MM.1S (cell line): ENCODE data around the gene ADARB2.

Experiments used
- DNase-seq: peaks from one replicate; pipeline ENCODE4 v3.0.0-alpha.2; 2015
- H2AFZ ChIP-seq: fragments of 300-600 bp; sonication (generic); 2 replicates; pipeline ENCODE4 v1.6.0; 2016; ENCODE audit warnings: antibody characterized with exemption, low read length
- H3F3A ChIP-seq: fragments of 300-600 bp; sonication (generic); 2 replicates; pipeline ENCODE4 v1.6.1; 2016; ENCODE audit warnings: mild to moderate bottlenecking, antibody characterized with exemption, low read length, moderate library complexity, mixed read lengths; ENCODE audit not compliant: insufficient read depth
- H3K27ac ChIP-seq: fragments of 300-600 bp; sonication (generic); 2 replicates; pipeline ENCODE4 v1.5.1; 2016; ENCODE audit warnings: mild to moderate bottlenecking, low read length
- H3K27me3 ChIP-seq: fragments of 300-600 bp; sonication (generic); replicated peaks from 2 replicates; pipeline ENCODE4 v1.6.0; 2016; ENCODE audit warnings: low read length; ENCODE audit not compliant: insufficient read depth
- H3K36me3 ChIP-seq: fragments of 300-600 bp; sonication (generic); replicated peaks from 2 replicates; pipeline ENCODE4 v1.6.1; 2016; ENCODE audit warnings: mild to moderate bottlenecking, low read length, mixed read lengths; ENCODE audit not compliant: insufficient read depth
- H3K4me1 ChIP-seq: fragments of 300-600 bp; sonication (generic); 2 replicates; pipeline ENCODE4 v1.6.1; 2016; ENCODE audit warnings: low read length, mixed read lengths
- H3K4me2 ChIP-seq: fragments of 300-600 bp; sonication (generic); 2 replicates; pipeline ENCODE4 v1.6.0; 2016; ENCODE audit warnings: low read depth, low read length
- H3K4me3 ChIP-seq: fragments of 300-600 bp; sonication (generic); 2 replicates; pipeline ENCODE4 v1.5.1; 2016; ENCODE audit warnings: low read length, mixed read lengths
- H3K79me2 ChIP-seq: fragments of 300-600 bp; sonication (generic); 2 replicates; pipeline ENCODE4 v1.6.1; 2016; ENCODE audit warnings: mixed run types, low read length, mixed read lengths
- H3K9ac ChIP-seq: fragments of 300-600 bp; sonication (generic); 2 replicates; pipeline ENCODE4 v1.6.1; 2016; ENCODE audit warnings: low read length, mixed read lengths
- H3K9me2 ChIP-seq: fragments of 300-600 bp; sonication (generic); replicated peaks from 2 replicates; pipeline ENCODE4 v1.6.1; 2016; ENCODE audit warnings: mild to moderate bottlenecking, low read length, mixed read lengths; ENCODE audit not compliant: insufficient read depth
- H3K9me3 ChIP-seq: fragments of 300-600 bp; sonication (generic); replicated peaks from 2 replicates; pipeline ENCODE4 v1.6.1; 2016; ENCODE audit warnings: mild to moderate bottlenecking, low read length, mixed read lengths; ENCODE audit not compliant: insufficient read depth
- H4K20me1 ChIP-seq: fragments of 300-600 bp; sonication (generic); 2 replicates; pipeline ENCODE4 v1.6.1; 2016; ENCODE audit warnings: mild to moderate bottlenecking, low read length, moderate library complexity, mixed read lengths; ENCODE audit not compliant: insufficient read depth
- EZH2 ChIP-seq: fragments of 300-600 bp; sonication (generic); optimal IDR thresholded peaks from 2 replicates; pipeline ENCODE3; 2017; ENCODE audit warnings: low read depth, mild to moderate bottlenecking, antibody characterized with exemption, low read length, mixed read lengths
- EZH2phosphoT487 ChIP-seq: fragments of 300-600 bp; sonication (generic); IDR thresholded peaks from 2 replicates; pipeline ENCODE4 v1.6.1; 2018; ENCODE audit warnings: antibody characterized with exemption, low read length
- TF ChIP-seq, protein P1 (sequence below): fragments of 300-600 bp; sonication (generic); IDR thresholded peaks from 2 replicates; pipeline ENCODE4 v1.5.1; 2016; ENCODE audit warnings: antibody characterized with exemption, low read length, mixed read lengths

Gene ADARB2

DNA sequence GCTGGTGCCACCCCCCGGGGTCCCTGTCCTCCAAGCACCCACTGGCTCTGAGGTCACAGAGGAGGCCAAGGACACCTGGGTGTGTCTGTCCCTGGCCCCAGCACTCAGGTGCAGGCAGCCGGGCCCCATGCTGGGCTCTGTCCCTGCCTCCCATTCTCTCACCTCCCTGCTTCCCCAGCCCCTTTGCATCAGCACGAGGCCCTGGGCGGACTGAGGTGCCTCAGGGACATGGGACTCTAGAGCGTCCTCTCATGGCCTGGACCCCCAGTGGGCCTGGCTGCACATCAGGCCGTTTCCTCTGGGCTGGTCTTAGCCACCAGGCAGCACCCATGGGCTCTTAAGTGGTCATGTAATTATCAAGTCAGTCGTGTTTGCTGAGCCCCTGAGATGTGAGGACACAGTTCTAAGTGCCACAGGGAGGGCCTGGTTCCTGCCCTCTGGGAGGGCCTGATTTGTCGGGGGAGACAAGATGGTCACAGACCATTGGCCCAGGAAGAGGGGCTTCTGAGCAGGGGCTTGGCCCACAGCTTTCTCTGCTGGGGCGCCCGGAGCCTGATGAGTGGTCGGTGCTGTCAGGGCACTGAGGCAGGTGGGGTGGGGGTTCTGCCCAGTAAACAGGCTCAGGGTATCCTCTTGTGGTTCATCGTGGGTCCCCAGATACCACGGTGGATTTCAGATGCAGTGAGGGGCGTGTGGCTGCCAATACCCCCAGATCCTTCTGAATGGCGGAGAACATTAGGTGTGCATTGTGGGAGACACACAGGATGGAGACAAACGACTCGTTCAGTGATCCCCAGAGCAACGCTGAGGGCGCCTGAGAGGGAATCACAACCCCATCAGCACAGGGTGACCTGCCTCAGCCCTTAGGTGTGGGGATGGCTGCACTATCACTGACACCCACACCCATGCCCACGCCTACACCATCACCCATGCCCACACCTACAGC, 528.7 kb downstream of the ADARB2 start:
- Histone ChIP-seq H3K4me2 (no peak overlapping the region), H3K9me2 (no peaks in the 10 kb centered on the region), H3K9ac (no peak overlapping the region), H3K4me3 (no peak overlapping the region), H3K79me2 (no peaks in the 10 kb centered on the region), H3F3A (no peaks in the 10 kb centered on the region), H2AFZ (no peak overlapping the region), H4K20me1 (no peaks in the 10 kb centered on the region), H3K4me1 (no peaks in the 10 kb centered on the region), H3K36me3 (no peaks in the 10 kb centered on the region), H3K27ac (no peak overlapping the region), H3K9me3 (no peaks in the 10 kb centered on the region), H3K27me3 (no peaks in the 10 kb centered on the region)
- no peak for DNase-seq
- TF ChIP-seq, protein P1, sequence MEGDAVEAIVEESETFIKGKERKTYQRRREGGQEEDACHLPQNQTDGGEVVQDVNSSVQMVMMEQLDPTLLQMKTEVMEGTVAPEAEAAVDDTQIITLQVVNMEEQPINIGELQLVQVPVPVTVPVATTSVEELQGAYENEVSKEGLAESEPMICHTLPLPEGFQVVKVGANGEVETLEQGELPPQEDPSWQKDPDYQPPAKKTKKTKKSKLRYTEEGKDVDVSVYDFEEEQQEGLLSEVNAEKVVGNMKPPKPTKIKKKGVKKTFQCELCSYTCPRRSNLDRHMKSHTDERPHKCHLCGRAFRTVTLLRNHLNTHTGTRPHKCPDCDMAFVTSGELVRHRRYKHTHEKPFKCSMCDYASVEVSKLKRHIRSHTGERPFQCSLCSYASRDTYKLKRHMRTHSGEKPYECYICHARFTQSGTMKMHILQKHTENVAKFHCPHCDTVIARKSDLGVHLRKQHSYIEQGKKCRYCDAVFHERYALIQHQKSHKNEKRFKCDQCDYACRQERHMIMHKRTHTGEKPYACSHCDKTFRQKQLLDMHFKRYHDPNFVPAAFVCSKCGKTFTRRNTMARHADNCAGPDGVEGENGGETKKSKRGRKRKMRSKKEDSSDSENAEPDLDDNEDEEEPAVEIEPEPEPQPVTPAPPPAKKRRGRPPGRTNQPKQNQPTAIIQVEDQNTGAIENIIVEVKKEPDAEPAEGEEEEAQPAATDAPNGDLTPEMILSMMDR: no peak
- TF ChIP-seq EZH2phosphoT487 (no peak), EZH2 (no peak)

DNA sequence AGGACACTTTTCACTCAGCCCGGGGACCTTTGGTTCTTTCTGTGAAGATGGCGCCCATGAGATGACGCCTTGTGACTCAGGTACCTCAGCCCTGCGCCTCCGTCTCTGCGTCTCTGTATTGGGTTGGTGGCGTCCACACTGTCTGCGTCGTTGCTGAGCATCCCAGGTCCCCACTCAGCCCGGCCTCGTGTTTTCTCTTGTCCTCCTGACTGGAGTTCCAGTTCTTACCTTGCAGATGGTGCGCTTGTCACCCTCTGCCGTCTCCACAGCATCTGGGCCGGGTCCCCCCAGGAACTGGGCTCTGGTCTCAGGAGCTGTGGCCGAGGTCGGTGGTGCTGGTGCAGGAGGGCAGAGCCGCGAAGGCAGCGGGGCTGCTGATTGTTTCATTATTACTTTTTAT, 530.7 kb downstream of the ADARB2 start:
- H4K20me1 ChIP-seq: no peaks in the 10 kb centered on the region
- H3K9me3 ChIP-seq: no peaks in the 10 kb centered on the region
- TF ChIP-seq, protein P1: no peak
- TF ChIP-seq EZH2phosphoT487 (no peak), EZH2 (no peak)
- H3K27ac ChIP-seq: no peak overlapping the region
- H2AFZ ChIP-seq: no peak overlapping the region
- H3K9me2 ChIP-seq: no peaks in the 10 kb centered on the region
- no peaks in the 10 kb centered on the region for H3F3A ChIP-seq
- no peak overlapping the region for H3K4me3 ChIP-seq
- H3K27me3 ChIP-seq: no peaks in the 10 kb centered on the region
- no peak for DNase-seq
- no peak overlapping the region for H3K4me2 ChIP-seq
- no peaks in the 10 kb centered on the region for H3K79me2 ChIP-seq
- no peaks in the 10 kb centered on the region for H3K4me1 ChIP-seq
- no peak overlapping the region for H3K9ac ChIP-seq
- H3K36me3 ChIP-seq: no peaks in the 10 kb centered on the region

DNA sequence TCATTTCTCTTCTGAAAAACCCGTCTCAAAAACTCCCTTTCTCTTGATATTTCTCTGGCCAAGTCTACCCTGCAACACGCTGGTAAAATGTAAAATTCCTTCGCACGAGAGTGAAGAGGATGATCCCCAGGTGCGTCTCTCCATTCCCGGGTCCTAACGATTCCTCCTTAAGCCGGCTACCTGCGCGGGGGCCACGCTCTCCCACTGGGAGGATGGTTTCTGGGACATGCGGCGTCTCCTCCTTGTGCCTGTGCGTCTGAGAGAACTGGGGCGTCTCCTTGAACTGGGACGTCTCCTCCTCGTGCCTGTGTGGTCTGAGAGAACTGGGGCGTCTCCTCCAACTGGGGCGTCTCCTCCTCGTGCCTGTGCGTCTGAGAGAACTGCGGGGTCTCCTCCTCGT, 531.2 kb downstream of the ADARB2 start:
- Histone ChIP-seq H3K4me3 (no peak overlapping the region), H3K9me2 (no peaks in the 10 kb centered on the region), H3K9me3 (no peaks in the 10 kb centered on the region), H3K36me3 (no peaks in the 10 kb centered on the region), H3K9ac (no peak overlapping the region), H2AFZ (no peak overlapping the region), H3K4me2 (no peak overlapping the region), H4K20me1 (no peaks in the 10 kb centered on the region), H3F3A (no peaks in the 10 kb centered on the region), H3K27ac (no peak overlapping the region), H3K4me1 (no peaks in the 10 kb centered on the region), H3K79me2 (no peaks in the 10 kb centered on the region), H3K27me3 (0 out of 2 replicates have a peak, but pooled peaks cover under 1% of the 10 kb centered on the region)
- TF ChIP-seq EZH2 (no peak), EZH2phosphoT487 (no peak)
- TF ChIP-seq, protein P1: no peak
- no peak for DNase-seq
